Measurements from ENCODE around the gene ARHGEF25.
"Not testable (repeated sequence)": the region's sequence is repeated elsewhere in the genome, so short reads cannot be mapped to it uniquely, and the experiment has no call there.

The ARHGEF25 gene

GRCh38 chr12:57623385-57623784, 12.2 kb downstream of the ARHGEF25 start:
- no peak for DNase-seq

- no peak for DNase-seq
Observed at GRCh38 chr12:57623811-57624390, 12.7 kb downstream of the ARHGEF25 start.

GRCh38 chr12:57624441-57625220, 13.4 kb downstream of the ARHGEF25 start:
- no peak for DNase-seq

DNA sequence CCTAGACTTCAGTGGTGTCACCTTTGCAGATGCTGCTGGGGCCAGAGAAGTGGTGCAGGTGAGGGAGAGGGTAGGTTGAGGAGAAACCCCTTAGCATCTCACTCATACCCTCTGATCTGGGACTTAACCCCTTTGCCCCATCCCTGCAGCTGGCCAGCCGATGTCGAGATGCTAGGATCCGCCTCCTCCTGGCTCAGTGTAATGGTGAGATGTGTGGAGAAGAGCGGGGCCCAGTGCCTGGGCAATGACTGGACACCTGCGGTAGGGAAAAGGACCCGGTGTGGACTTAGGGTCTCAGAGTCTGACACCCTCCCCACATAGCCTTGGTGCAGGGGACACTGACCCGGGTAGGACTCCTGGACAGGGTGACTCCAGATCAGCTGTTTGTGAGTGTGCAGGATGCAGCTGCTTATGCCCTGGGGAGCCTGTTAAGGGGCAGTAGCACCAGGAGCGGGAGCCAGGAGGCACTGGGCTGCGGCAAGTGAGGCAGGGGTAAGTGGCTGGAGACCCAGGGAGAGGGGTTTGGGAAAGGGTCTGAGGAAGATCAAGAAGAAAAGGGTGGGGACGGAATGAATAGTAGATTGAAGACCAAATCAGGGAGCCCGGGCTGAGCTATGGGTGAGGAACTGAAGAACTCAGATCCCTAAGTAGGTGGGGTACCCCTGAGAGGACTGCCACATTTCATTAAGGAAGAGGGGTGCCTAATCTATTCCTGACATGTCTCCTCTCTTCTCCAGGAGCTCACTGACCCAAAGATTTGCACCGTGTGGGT, 14.2 kb downstream of the ARHGEF25 start:
- DNase-seq, result no peak

DNA sequence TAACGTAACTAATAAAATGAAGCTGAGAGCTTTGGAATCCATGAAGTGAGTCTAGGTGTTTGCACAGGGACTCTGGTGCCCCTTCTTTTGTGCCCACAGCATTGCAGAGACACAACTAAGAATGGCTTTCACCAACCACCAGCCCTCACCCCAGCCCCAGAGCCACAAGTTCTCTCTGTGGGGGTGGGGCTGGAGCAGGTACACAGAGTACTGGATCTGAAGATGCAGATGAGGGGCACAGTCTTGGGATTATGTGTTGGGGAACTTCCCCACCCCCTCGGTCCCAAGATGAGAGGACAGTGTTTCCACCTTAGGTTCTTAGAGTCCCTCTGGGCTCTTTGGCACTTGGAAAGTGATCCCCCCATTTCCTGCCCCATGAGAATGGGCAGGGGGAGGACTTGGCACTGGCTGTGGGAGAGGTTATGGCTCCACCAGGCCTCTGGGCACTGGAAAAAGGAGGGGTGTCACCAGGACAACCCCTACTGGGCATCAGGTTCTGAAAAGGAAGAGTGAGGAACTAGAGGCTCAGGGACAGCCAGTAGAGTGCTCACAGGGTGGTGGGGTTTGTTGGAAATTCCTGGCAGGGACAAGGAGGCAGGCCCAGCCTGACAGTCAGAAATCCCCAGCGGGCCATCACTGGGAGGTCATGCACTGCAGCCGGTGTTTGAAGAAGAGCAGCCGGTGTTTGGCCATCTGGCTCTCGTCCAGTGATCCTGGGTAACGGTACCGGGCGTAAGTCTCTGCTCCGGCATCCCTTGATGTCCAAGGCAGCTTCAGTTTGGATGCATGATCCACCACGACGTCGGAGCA, 15.1 kb downstream of the ARHGEF25 start:
- DNase-seq, result no peak

- DNase-seq, result no peak
Observed at GRCh38 chr12:57626921-57627445, 15.7 kb downstream of the ARHGEF25 start.

DNA sequence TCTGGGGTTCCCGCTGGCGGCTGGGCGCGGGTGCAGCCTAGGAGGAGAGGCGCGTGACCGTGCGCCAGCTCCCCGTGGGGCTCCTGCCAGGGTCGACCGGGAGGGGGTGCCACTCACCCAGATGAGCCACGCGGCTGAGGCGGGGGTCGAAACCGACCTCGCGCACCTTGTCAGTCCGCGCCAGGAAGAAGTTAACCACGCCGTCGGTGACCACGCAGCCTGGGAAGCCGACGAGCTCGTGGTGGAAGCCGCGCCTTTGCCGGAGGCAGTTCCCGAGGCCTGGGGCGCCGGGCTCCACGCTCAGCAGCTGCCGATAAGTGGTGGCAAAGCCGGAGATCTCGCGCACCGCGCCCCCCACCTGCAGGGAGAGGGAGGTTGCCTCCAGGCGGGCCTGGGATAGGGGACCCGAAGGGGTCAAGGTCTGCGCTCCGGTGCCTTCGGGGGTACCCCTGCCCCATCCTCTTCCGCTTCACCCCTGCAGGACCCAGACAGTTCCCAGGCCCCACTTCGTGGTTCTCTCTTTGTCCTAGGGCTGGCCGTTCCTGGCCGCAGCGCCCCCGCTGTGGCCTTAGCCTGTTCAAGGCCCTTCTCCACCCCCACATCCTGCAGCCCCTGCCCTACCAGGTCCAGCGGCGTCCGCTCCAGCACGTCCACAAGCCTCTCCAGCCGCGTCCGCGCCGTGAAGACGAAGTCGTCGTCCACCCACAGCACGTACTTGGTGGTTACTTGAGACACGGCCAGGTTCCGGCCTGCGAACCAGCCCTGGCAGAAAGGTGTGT, 16.5 kb downstream of the ARHGEF25 start:
- DNase-seq, result peak; percentile 63

GRCh38 chr12:57628280-57629191, 17.3 kb downstream of the ARHGEF25 start:
- DNase-seq, result peak; percentile 4

GRCh38 chr12:57629897-57630471, 18.7 kb downstream of the ARHGEF25 start:
- no peak for DNase-seq

DNA sequence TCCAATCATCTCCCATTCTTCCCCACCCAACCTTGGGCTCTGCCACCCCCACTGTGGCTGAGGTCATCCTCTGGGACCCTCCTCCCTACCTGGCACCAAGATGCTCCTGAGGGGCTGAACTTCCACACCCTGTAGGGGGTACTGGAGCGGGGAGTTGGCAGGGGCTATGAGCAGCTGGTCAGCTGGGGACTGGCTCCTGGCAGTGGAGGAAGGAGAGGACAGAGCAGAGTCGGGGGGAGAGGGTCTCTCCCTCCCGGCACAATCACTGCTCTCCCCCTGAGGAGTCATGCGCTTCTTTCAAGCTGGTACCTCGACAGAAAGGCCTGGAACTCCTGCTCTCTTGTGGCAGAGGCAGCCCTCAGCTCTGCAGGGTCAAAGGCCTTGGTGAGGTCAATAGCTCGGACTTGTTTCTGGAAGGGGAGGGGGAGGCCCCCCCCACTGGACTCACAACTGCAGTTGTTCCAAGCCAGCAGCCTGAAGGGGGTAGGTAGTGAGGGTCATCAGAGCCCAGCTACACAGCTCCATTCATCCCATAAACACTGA, 19.7 kb downstream of the ARHGEF25 start:
- DNase-seq, result no peak

DNA sequence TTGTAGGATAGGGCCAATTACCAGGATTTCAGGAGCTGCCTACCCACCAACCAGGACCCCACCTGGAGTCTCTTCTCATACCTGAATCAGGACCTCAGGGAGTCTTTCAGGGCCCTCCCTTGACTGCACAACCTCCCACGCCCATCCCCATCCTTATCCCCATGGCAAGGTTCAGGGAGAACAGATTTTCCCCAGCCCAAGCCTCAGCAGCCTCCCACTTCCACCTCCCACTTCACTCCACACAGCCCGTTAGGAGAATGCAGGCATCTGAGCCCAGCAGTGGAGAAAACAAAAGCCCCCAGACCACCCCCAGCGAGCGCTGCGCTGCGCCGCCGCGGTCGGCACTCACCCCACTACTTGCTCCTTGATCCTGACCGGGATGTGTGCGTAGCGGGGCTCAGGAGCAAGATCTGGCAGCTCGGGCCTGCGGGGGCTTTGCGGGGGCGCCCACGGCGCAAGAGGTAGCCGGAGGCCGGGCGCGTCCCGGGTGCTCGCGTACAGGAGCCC, 20.4 kb downstream of the ARHGEF25 start:
- DNase-seq, result no peak

DNA sequence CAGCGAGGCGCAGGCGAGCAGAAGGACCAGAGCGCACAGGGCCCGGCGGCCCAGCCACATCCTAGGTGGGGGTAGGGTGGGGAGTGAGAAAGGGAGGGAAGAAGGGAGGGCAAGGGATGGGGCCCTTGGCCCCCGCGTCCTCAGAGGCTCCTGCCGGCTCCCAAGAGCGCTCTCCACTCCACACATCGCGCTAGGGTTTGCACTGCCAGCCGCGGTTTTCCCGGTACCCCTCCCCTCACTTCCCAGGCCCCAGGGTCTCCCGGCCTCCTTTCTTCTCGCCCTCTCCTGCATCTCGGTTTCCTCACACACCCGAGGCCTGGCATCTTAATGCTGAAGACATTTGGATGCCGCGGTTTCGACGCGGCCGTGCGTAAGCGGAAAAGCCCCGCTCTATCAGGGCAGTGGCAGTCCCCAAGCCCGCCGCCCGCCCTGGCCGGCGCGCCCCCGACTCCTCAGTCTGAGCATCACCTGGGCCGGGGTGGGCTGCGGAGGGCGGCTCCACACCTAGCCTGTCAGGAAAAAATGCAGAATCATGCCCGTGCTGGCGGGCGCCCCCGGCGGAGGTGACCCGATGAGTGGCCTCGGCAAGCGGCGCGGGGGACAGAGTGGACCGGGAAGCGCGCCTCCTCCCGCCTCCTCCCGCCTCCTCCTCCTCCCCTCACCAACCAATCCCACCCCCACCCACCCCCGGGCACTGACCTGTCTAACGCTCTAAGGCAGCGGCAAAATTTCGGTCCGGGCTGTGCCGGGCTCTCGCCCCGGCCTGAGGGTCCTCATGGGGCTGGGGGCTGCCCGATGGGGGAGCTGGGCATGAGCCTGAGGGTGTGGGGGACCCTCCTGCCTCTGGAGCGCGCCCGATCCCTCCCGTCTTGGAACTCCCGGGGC, 21.1 kb downstream of the ARHGEF25 start:
- peak; percentile 79 for DNase-seq

DNA sequence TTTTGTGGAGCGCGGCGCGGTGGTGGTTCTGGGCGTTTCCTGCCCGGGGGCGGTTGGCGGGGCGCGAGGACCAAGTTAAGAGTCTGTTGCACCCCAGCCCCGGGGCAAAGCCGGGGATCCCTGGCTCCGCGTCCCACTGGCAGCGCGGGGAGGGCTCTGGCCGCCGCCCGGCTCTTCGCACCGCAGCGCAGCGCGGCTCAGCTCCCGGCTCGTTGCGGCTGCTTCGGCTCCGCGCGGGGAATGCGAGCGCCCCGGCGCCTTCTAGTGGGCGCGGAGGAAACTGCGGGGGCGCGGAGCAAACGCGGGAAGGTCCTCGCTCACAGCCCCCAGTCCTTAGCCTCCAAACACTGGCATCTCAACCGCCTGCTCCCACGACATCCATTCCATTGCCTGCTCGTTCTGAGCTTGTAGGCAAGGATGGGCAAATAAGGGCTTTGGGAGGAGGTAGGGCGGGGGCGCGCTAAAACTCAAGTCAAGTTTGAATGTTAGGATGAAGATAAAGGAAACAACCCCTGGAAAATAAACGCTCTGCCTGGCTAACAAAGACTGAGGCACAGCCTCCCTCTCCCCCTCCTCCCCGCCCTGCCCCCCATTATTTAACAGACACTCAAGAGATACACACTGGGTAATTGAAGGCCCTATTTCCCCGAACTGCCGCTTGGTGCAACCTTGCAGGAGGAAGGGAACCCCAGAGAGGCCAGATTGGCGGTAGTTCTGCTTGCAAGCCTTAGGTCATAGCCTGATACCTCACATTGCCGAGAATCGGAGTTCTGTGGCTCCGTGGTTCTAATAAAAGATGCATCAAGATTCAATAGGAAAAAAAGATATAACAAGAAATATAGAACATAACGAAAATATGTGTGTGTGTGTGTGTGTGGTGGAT, 22.0 kb downstream of the ARHGEF25 start, which contains the start of gene B4GALNT1:
TSS of gene B4GALNT1 (minus strand) at position 244 of the 883 bp plus-strand sequence. CDS start 1,069 bp downstream, outside the sequence.
- peak; percentile 96 for DNase-seq

- not testable (repeated sequence) for DNase-seq
Observed at GRCh38 chr12:57636731-57637130, 25.5 kb downstream of the ARHGEF25 start.

GRCh38 chr12:57637364-57637763, 26.1 kb downstream of the ARHGEF25 start:
- no peak for DNase-seq

GRCh38 chr12:57638096-57638495, 26.9 kb downstream of the ARHGEF25 start:
- DNase-seq, result no peak
